ENCODE data around the gene OPRD1.

OPRD1 gene

DNA sequence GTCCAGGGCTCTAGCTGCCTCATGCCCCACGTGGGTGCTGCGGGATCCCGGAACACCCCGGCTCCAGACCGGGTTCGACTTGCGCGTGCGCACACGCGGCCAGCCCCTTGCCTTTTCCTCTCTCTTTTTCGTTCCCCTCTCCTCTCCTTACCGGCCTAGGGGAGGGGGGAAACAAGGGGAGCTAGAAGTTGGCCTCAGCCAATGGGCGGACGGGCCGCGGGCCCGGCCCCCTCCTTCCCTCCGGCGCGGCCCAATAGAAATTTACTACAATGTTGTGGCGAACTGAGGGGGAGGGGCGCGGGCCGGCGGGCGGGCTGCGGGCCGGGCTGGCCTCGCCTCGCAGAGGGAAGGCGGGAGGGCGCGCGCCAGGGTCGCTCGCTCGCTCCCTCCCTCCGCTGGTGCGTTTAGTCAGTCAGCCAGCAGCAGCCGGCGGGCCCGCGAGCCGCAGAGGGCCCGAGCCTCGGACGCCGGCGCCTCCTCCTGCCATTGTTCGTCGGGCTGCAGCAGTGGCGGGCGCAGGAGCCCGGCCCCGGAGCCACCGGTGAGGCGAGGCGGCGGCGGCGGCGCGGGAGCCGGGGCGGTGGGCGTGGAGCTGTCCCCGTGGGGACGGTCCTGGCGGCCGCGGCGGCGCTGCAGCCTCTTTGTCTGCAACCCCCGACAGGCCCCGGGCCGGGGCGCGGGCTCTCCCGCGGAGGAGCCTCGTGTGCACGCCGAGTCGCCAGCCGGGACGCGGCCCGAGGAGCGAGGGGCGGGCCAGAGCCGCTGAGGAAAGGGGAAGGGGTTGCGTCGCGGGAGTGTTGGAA, 102.5 kb downstream of the OPRD1 start, which contains the start of gene EPB41:
Gene EPB41 (plus strand): TSS at position 342 of the 803 bp plus-strand sequence. CDS start 72,869 bp downstream, outside the sequence.
- Mint-ChIP-seq H3K9me3 (no peaks in the 10 kb centered on the region), H3K36me3 (ENCODE audit: low read depth) (no peaks in the 10 kb centered on the region), H3K4me3 (peak within 1 kb of the TSS; percentile 95), H3K27me3 (ENCODE audit: low read depth, poor library complexity) (peaks cover 4% of the 10 kb centered on the region), H3K4me1 (peaks cover 51% of the 10 kb centered on the region), H3K27ac (peak within 1 kb of the TSS; percentile 97)
- TF ChIP-seq, protein P1, sequence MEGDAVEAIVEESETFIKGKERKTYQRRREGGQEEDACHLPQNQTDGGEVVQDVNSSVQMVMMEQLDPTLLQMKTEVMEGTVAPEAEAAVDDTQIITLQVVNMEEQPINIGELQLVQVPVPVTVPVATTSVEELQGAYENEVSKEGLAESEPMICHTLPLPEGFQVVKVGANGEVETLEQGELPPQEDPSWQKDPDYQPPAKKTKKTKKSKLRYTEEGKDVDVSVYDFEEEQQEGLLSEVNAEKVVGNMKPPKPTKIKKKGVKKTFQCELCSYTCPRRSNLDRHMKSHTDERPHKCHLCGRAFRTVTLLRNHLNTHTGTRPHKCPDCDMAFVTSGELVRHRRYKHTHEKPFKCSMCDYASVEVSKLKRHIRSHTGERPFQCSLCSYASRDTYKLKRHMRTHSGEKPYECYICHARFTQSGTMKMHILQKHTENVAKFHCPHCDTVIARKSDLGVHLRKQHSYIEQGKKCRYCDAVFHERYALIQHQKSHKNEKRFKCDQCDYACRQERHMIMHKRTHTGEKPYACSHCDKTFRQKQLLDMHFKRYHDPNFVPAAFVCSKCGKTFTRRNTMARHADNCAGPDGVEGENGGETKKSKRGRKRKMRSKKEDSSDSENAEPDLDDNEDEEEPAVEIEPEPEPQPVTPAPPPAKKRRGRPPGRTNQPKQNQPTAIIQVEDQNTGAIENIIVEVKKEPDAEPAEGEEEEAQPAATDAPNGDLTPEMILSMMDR (IDR thresholded peaks at IDR 0.05): no peak
- peak; percentile 98 for DNase-seq

- Mint-ChIP-seq H3K9me3 (no peaks in the 10 kb centered on the region), H3K27ac (peak overlapping the region; percentile 97), H3K27me3 (ENCODE audit: low read depth, poor library complexity) (peaks cover 4% of the 10 kb centered on the region), H3K4me1 (peaks cover 56% of the 10 kb centered on the region), H3K4me3 (peak overlapping the region; percentile 95), H3K36me3 (ENCODE audit: low read depth) (no peaks in the 10 kb centered on the region)
- no peak for DNase-seq
- TF ChIP-seq, protein P1 (IDR thresholded peaks at IDR 0.05): no peak
Observed at GRCh38 chr1:28915031-28915895, 103.3 kb downstream of the OPRD1 start.

- Mint-ChIP-seq H3K27ac (no peak overlapping the region), H3K4me3 (no peak overlapping the region), H3K4me1 (peaks cover 50% of the 10 kb centered on the region), H3K27me3 (ENCODE audit: low read depth, poor library complexity) (peaks cover 4% of the 10 kb centered on the region), H3K9me3 (no peaks in the 10 kb centered on the region), H3K36me3 (ENCODE audit: low read depth) (no peaks in the 10 kb centered on the region)
- DNase-seq: no peak
- TF ChIP-seq, protein P1 (IDR thresholded peaks at IDR 0.05): no peak
Observed at GRCh38 chr1:28917757-28918118, 105.8 kb downstream of the OPRD1 start.
